Loucy (cell line): Measurements from ENCODE around the gene KNDC1.

Experiments
- H2AFZ ChIP-seq: fragments of 200-600 bp; sonication (generic); 2 replicates; pipeline ENCODE4 v1.6.0; 2016; ENCODE audit warnings: antibody characterized with exemption, mild to moderate bottlenecking, low read length, moderate library complexity
- H3F3A ChIP-seq: fragments of 200-600 bp; 2 replicates; pipeline ENCODE4 v1.6.0; 2016; ENCODE audit warnings: antibody characterized with exemption, low read depth, mild to moderate bottlenecking
- H3K27me3 ChIP-seq: fragments of 200-600 bp; sonication (generic); 2 replicates; pipeline ENCODE4 v1.6.1; 2014; ENCODE audit warnings: low read length, mild to moderate bottlenecking; ENCODE audit not compliant: insufficient read depth, poor library complexity, severe bottlenecking
- H3K36me3 ChIP-seq: fragments of 200-600 bp; sonication (generic); 2 replicates; pipeline ENCODE4 v1.6.1; 2016; ENCODE audit warnings: low read length; ENCODE audit not compliant: insufficient read depth
- H3K4me1 ChIP-seq: fragments of 200-600 bp; sonication (generic); 2 replicates; pipeline ENCODE4 v1.5.1; 2014; ENCODE audit warnings: low read length, mild to moderate bottlenecking; ENCODE audit not compliant: insufficient read depth, poor library complexity, severe bottlenecking
- H3K4me2 ChIP-seq: fragments of 200-600 bp; sonication (generic); 2 replicates; pipeline ENCODE4 v1.6.0; 2014; ENCODE audit warnings: antibody characterized with exemption, low read length, low read depth, mild to moderate bottlenecking; ENCODE audit not compliant: poor library complexity, severe bottlenecking
- H3K4me3 ChIP-seq: fragments of 200-600 bp; sonication (generic); 2 replicates; pipeline ENCODE4 v1.5.1; 2014; ENCODE audit warnings: low read length, mild to moderate bottlenecking, mixed read lengths; ENCODE audit not compliant: poor library complexity, severe bottlenecking
- H3K79me2 ChIP-seq: fragments of 200-600 bp; sonication (generic); 2 replicates; pipeline ENCODE4 v1.6.1; 2014; ENCODE audit warnings: low read length; ENCODE audit not compliant: insufficient read depth
- H3K9ac ChIP-seq: fragments of 200-600 bp; sonication (generic); 2 replicates; pipeline ENCODE4 v1.6.0; 2014; ENCODE audit warnings: mild to moderate bottlenecking, low read depth, low read length, moderate library complexity; ENCODE audit not compliant: poor library complexity, severe bottlenecking
- H3K9me2 ChIP-seq: fragments of 200-600 bp; sonication (generic); replicated peaks from 2 replicates; pipeline ENCODE4 v1.6.1; 2016; ENCODE audit warnings: low read depth, low read length, mixed read lengths
- H3K9me3 ChIP-seq: fragments of 200-600 bp; sonication (generic); 2 replicates; pipeline ENCODE4 v1.6.1; 2014; ENCODE audit warnings: mild to moderate bottlenecking, antibody characterized with exemption, low read length, low read depth; ENCODE audit not compliant: insufficient read depth
- H4K20me1 ChIP-seq: fragments of 200-600 bp; sonication (generic); 2 replicates; pipeline ENCODE4 v1.6.0; 2014; ENCODE audit warnings: antibody characterized with exemption, low read length, mild to moderate bottlenecking; ENCODE audit not compliant: insufficient read depth, poor library complexity, severe bottlenecking
- CTCF ChIP-seq: fragments of 200-600 bp; sonication (generic); conservative IDR thresholded peaks from 2 replicates; pipeline ENCODE4 v1.5.1; 2014; ENCODE audit warnings: mild to moderate bottlenecking, antibody characterized with exemption, low read length
- EZH2phosphoT487 ChIP-seq: fragments of 200-600 bp; IDR thresholded peaks from 2 replicates; pipeline ENCODE4 v1.6.1; 2018; ENCODE audit warnings: antibody characterized with exemption, mild to moderate bottlenecking, moderate library complexity, borderline replicate concordance

Gene KNDC1

DNA sequence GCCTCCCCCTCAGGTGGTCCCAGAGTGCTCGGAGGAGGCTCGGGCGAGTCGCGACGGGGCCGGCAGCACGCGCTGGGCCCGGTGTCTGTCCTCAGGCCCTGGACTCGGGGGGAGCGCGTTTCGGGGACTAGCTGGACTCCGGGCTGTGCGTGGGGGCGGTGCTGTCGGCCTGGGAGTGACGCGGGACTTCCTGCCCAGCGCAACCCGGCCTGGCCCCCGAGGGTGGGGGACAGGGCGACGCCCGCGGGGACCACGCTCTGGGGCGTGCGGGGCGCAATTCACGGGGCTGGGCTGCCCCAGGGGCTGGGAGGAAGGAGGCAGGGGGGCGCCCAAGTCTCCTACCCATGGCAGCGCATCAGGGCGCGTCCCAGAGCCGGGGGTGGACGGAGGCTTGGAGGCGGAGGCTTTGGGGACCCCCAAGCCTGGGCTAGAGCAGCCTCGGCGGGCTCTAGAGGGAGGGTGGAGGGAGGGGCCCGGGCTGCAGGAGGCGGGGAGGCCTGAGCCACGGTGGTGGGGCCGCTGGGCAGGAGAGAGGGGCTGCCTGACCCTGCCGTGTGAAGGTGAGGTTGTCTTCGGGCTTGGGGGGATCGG, 75.3 kb downstream of the KNDC1 start:
- Histone ChIP-seq H3K4me1 (no peaks in the 10 kb centered on the region), H3K4me2 (no peak overlapping the region), H3K27me3 (no peaks in the 10 kb centered on the region), H3F3A (no peaks in the 10 kb centered on the region), H3K79me2 (no peaks in the 10 kb centered on the region), H3K4me3 (no peak overlapping the region), H4K20me1 (no peaks in the 10 kb centered on the region), H3K9me3 (peaks cover 4% of the 10 kb centered on the region; the same call in 1 of the 2 replicates), H3K36me3 (no peaks in the 10 kb centered on the region), H3K9ac (no peak overlapping the region), H2AFZ (no peak overlapping the region), H3K9me2 (no peaks in the 10 kb centered on the region)
- TF ChIP-seq EZH2phosphoT487 = no peak
- TF ChIP-seq CTCF = no peak

- no peaks in the 10 kb centered on the region for H3K4me1 ChIP-seq
- no peak overlapping the region for H3K9ac ChIP-seq
- no peaks in the 10 kb centered on the region for H4K20me1 ChIP-seq
- no peaks in the 10 kb centered on the region for H3F3A ChIP-seq
- no peaks in the 10 kb centered on the region for H3K9me2 ChIP-seq
- peaks cover 4% of the 10 kb centered on the region; the same call in 1 of the 2 replicates for H3K9me3 ChIP-seq
- H3K4me3 ChIP-seq = no peak overlapping the region
- no peak overlapping the region for H3K4me2 ChIP-seq
- H3K36me3 ChIP-seq = no peaks in the 10 kb centered on the region
- H3K79me2 ChIP-seq = no peaks in the 10 kb centered on the region
- H2AFZ ChIP-seq = no peak overlapping the region
- no peak for TF ChIP-seq CTCF
- H3K27me3 ChIP-seq = no peaks in the 10 kb centered on the region
Measured at GRCh38 chr10:133235932-133236331, 75.9 kb downstream of the KNDC1 start.

DNA sequence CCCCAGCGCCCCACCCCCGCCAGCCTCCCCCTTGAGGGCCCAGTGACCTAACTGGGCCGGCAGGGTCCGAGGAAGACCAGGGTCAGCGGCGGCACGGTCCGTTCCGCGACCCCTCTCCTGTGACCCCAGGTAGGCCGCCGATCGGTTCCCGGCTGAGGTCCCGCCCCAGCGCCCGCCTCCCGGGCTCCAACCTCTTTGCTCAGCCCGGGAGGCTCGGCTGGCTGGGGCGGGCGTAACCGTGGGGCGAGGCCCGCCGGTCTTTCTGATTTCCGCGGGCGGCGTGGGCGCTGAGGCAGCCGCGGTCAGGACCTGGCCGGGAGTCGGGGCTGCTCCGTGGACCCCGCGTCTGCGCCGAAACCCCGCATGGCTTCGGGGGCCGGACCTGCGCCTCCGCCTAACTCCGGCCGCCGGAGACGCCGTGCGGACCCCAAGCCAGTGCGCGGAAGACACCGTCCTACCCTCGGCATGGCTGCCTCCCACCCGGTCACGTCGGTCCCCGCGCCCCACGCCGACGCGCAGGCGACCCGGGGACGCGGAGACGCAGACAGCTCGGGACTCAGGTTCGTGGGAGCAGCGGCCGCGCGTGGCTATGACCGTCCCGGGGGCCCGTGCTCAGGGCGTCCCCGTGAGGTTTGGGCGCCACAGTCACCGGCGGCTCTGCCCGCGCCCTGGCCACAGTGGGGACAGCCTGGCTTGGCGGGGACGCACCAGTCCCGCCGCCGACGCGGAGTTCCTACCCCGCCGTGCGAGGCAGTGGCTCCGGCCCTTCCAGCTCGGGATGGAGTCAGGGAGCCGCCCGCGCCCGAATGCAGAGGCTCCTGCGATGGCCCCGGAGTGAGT, 76.6 kb downstream of the KNDC1 start:
- no peaks in the 10 kb centered on the region for H3K27me3 ChIP-seq
- no peak overlapping the region for H2AFZ ChIP-seq
- no peaks in the 10 kb centered on the region for H3K9me2 ChIP-seq
- H4K20me1 ChIP-seq = no peaks in the 10 kb centered on the region
- peaks cover 4% of the 10 kb centered on the region; the same call in 1 of the 2 replicates for H3K9me3 ChIP-seq
- TF ChIP-seq EZH2phosphoT487 (no peak), CTCF (no peak)
- no peak overlapping the region for H3K4me2 ChIP-seq
- H3K4me3 ChIP-seq = no peak overlapping the region
- H3K4me1 ChIP-seq = no peaks in the 10 kb centered on the region
- H3K36me3 ChIP-seq = no peaks in the 10 kb centered on the region
- H3F3A ChIP-seq = no peaks in the 10 kb centered on the region
- no peak overlapping the region for H3K9ac ChIP-seq
- no peaks in the 10 kb centered on the region for H3K79me2 ChIP-seq
